H1 (cell line): Measurements from ENCODE around the gene TRABD2B. TPM values are rescaled to one million over a fixed set of nuclear protein-coding genes. Genes with fewer than 3 reads are reported as not detected.

Experiments used
- CTCF ChIA-PET: fragments of 300-600 bp; sonication (Branson Sonifier 250); formaldehyde crosslinking; loops from one replicate; lab custom pipeline; 2021; ENCODE audit not compliant: partially characterized antibody; lab: Charles Lee
- POLR2A ChIA-PET: fragments of 300-600 bp; sonication (Branson Sonifier 250); formaldehyde crosslinking; loops from one replicate; lab custom pipeline; 2021; ENCODE audit warnings: inconsistent platforms; ENCODE audit not compliant: partially characterized antibody; lab: Charles Lee
- DNase-seq, 2 experiments: peaks; one replicate each; pipeline versions ENCODE4 v3.0.0 to v3.0.0-alpha.2; 2010 to 2022; ENCODE audit warnings: low spot score in 2 of 2, low read depth in 1 of 2, mixed read lengths in 1 of 2
- FAIRE-seq: peaks from 2 replicates; lab custom pipeline; 2011; peaks lifted over from hg19 to GRCh38; lab: Jason Lieb, UNC
- H2AFZ ChIP-seq: 2 replicates; pipeline ENCODE4 v1.8.1; 2012; ENCODE audit warnings: low read length, inconsistent platforms
- H2AK5ac ChIP-seq: 2 replicates; pipeline ENCODE4 v1.6.1; 2013; ENCODE audit warnings: low read depth, low read length
- H2BK120ac ChIP-seq: replicated peaks from 2 replicates; pipeline ENCODE3; 2013; ENCODE audit warnings: low read depth, low read length, inconsistent platforms
- H2BK12ac ChIP-seq: 2 replicates; pipeline ENCODE4 v1.6.1; 2013; ENCODE audit warnings: low read depth, low read length
- H2BK15ac ChIP-seq: 2 replicates; pipeline ENCODE4 v1.6.1; 2013; ENCODE audit warnings: low read length
- H2BK20ac ChIP-seq: 2 replicates; pipeline ENCODE4 v1.6.1; 2013; ENCODE audit warnings: low read length
- H2BK5ac ChIP-seq: 2 replicates; pipeline ENCODE4 v1.6.1; 2013; ENCODE audit warnings: low read depth, low read length
- H3K14ac ChIP-seq: 2 replicates; pipeline ENCODE4 v1.6.1; 2013; ENCODE audit warnings: inconsistent platforms; ENCODE audit not compliant: insufficient read length
- H3K18ac ChIP-seq: 2 replicates; pipeline ENCODE4 v1.6.1; 2013; ENCODE audit warnings: low read length; ENCODE audit errors: extremely low read depth
- H3K23ac ChIP-seq: 2 replicates; pipeline ENCODE4 v1.6.1; 2013; ENCODE audit warnings: inconsistent platforms; ENCODE audit not compliant: insufficient read length
- H3K23me2 ChIP-seq: 2 replicates; pipeline ENCODE4 v1.6.1; 2013; ENCODE audit warnings: low read depth, low read length
- H3K27ac ChIP-seq: 2 replicates; pipeline ENCODE4 v1.6.1; 2011; ENCODE audit warnings: low read depth, low read length, inconsistent platforms
- H3K27me3 ChIP-seq, 4 experiments: replicated peaks in 1 of 4; 1 replicate in 1 of 4; 2 replicates in 3 of 4; pipeline versions ENCODE4 v1.6.1 to v1.8.1; 2011 to 2013; ENCODE audit warnings: low read length in 3 of 4, mild to moderate bottlenecking in 3 of 4, inconsistent platforms in 2 of 4, mixed read lengths in 2 of 4, moderate library complexity in 1 of 4; ENCODE audit not compliant: control insufficient read depth in 3 of 4, insufficient read depth in 3 of 4; ENCODE audit errors: extremely low read depth in 1 of 4
- H3K36me3 ChIP-seq, 4 experiments: 2 replicates each; pipeline versions ENCODE4 v1.6.1 to v1.8.1; 2011 to 2013; ENCODE audit warnings: mild to moderate bottlenecking in 4 of 4, low read length in 3 of 4, moderate library complexity in 2 of 4, control low read depth in 1 of 4, inconsistent platforms in 1 of 4; ENCODE audit not compliant: insufficient read depth in 4 of 4, control insufficient read depth in 2 of 4
- H3K4ac ChIP-seq: replicated peaks from 2 replicates; pipeline ENCODE3; 2013; ENCODE audit warnings: low read length, low read depth, mixed read lengths, inconsistent platforms; ENCODE audit not compliant: insufficient read length
- H3K4me1 ChIP-seq, 4 experiments: replicated peaks in 1 of 4; 1 replicate in 1 of 4; 2 replicates in 3 of 4; pipeline versions ENCODE4 v1.6.1 to v1.8.1; 2011 to 2013; ENCODE audit warnings: low read length in 3 of 4, inconsistent platforms in 2 of 4, mixed read lengths in 1 of 4; ENCODE audit not compliant: insufficient read depth in 4 of 4, control insufficient read depth in 3 of 4
- H3K4me2 ChIP-seq, 2 experiments: 2 replicates each; pipeline versions ENCODE4 v1.6.1 to v1.8.1; 2011 to 2013; ENCODE audit warnings: low read depth in 2 of 2, low read length in 2 of 2, control low read depth in 1 of 2, inconsistent platforms in 1 of 2, mild to moderate bottlenecking in 1 of 2; ENCODE audit not compliant: insufficient read depth in 1 of 2
- H3K4me3 ChIP-seq, 4 experiments: fragments of 200-600, 300-600 bp in 1 of 4; sonication (generic), shearing (Covaris generic), sonication (Bioruptor Twin) in 1 of 4; 2 replicates each; pipeline versions ENCODE4 v1.5.1 to v1.8.1; 2011 to 2016; ENCODE audit warnings: low read length in 4 of 4, low read depth in 3 of 4, control low read depth in 2 of 4, inconsistent platforms in 2 of 4, mild to moderate bottlenecking in 2 of 4, mixed read lengths in 1 of 4, moderate library complexity in 1 of 4; ENCODE audit not compliant: insufficient read depth in 2 of 4; ENCODE audit errors: extremely low read depth in 1 of 4
- H3K56ac ChIP-seq: replicated peaks from 2 replicates; pipeline ENCODE3; 2013; ENCODE audit warnings: low read depth, mild to moderate bottlenecking, mixed read lengths, low read length, inconsistent platforms; ENCODE audit not compliant: insufficient read length
- H3K79me1 ChIP-seq: 2 replicates; pipeline ENCODE4 v1.6.1; 2013; ENCODE audit warnings: low read depth, low read length, control low read depth
- H3K79me2 ChIP-seq, 2 experiments: 2 replicates each; pipeline versions ENCODE4 v1.6.1 to v1.8.1; 2012 to 2013; ENCODE audit warnings: low read length in 2 of 2, mild to moderate bottlenecking in 2 of 2, inconsistent platforms in 1 of 2; ENCODE audit not compliant: insufficient read depth in 2 of 2, control insufficient read depth in 1 of 2
- H3K9ac ChIP-seq, 4 experiments: replicated peaks in 1 of 4; 1 replicate in 1 of 4; 2 replicates in 3 of 4; pipeline versions ENCODE4 v1.6.1 to v1.8.1; 2011 to 2013; ENCODE audit warnings: low read depth in 3 of 4, low read length in 3 of 4, control low read depth in 2 of 4, mild to moderate bottlenecking in 2 of 4, moderate library complexity in 2 of 4, inconsistent platforms in 1 of 4; ENCODE audit errors: extremely low read depth in 1 of 4
- H3K9me3 ChIP-seq, 2 experiments: 2 replicates each; pipeline versions ENCODE4 v1.6.1 to v1.8.1; 2012 to 2013; ENCODE audit warnings: mild to moderate bottlenecking in 2 of 2, moderate library complexity in 2 of 2, control low read depth in 1 of 2, inconsistent platforms in 1 of 2, low read depth in 1 of 2, low read length in 1 of 2, mixed read lengths in 1 of 2; ENCODE audit not compliant: insufficient read depth in 2 of 2
- H4K20me1 ChIP-seq, 2 experiments: replicated peaks in 1 of 2; 2 replicates each; pipeline versions ENCODE3 to v1.8.1; 2011 to 2013; ENCODE audit warnings: inconsistent platforms in 2 of 2, low read length in 2 of 2, mild to moderate bottlenecking in 1 of 2; ENCODE audit not compliant: insufficient read depth in 2 of 2, control insufficient read depth in 1 of 2
- H4K5ac ChIP-seq: 2 replicates; pipeline ENCODE4 v1.6.1; 2013; ENCODE audit warnings: low read length, low read depth, mixed read lengths, inconsistent platforms; ENCODE audit not compliant: insufficient read length
- H4K8ac ChIP-seq: 2 replicates; pipeline ENCODE4 v1.8.0; 2013; ENCODE audit warnings: mild to moderate bottlenecking, moderate library complexity, low read length, inconsistent platforms; ENCODE audit not compliant: insufficient read depth; ENCODE audit errors: extremely low read depth
- H4K91ac ChIP-seq: replicated peaks from 2 replicates; pipeline ENCODE3; 2013; ENCODE audit warnings: low read length, mixed read lengths, inconsistent platforms; ENCODE audit not compliant: insufficient read length
- ASH2L ChIP-seq: fragments of 200-600, 300-600 bp; sonication (generic); IDR thresholded peaks from one replicate; pipeline ENCODE4 v1.7.1; 2017; ENCODE audit warnings: low read length
- NRF1 ChIP-seq: IDR thresholded peaks from 2 replicates; pipeline ENCODE4 v1.6.1; 2011; ENCODE audit warnings: mild to moderate bottlenecking, low read depth, low read length, improper control_type of control experiment
- SP4 ChIP-seq: IDR thresholded peaks from 2 replicates; pipeline ENCODE4 v1.6.1; 2012; ENCODE audit warnings: low read length, inconsistent platforms
- WGBS, 2 experiments: shearing (Covaris generic) in 1 of 2; methylation state at CpG; one replicate each; pipeline versions ENCODE4 v1.1.6 to v1.1.7; 2013 to 2015; ENCODE audit warnings: low lambda C conversion rate in 2 of 2, mixed read lengths in 2 of 2, inconsistent platforms in 1 of 2, low coverage in 1 of 2, missing lambda C conversion rate in 1 of 2; ENCODE audit not compliant: insufficient replicate concordance in 2 of 2, insufficient coverage in 1 of 2, insufficient read length in 1 of 2; ENCODE audit errors: extremely low coverage in 1 of 2, missing lambda C conversion rate in 1 of 2; 5-methylcytosine and 5-hydroxymethylcytosine counted together
- polyA plus RNA-seq, 7 experiments: library from polyadenylated mRNA; depleted of rRNA in 3 of 7; stranded (reverse) in 5 of 7; unstranded in 2 of 7; fragments of >200 nt in 5 of 7; fragments of 200-250 nt in 2 of 7; gene quantifications; 1 replicate in 5 of 7; 2 replicates in 1 of 7; 4 replicates in 1 of 7; pipeline versions ENCODE4 v1.2.1 to v1.2.3, GENCODE V29; 2011 to 2013; ENCODE audit warnings: missing spikeins in 2 of 7, mixed read lengths in 2 of 7
- total RNA-seq: library from RNA; stranded (reverse); fragmentation: NEBNext Ultra II Directional; extraction: Animal tissue kit (Norgen Biotek cat#: 25700); gene quantifications from 2 replicates; pipeline ENCODE4 v1.2.1, GENCODE V29; 2021

TRABD2B gene
- total and polyA plus RNA-seq, 2 of the 8 experiments (the other 6 are each of a cell fraction or from before 2014, with no cell fraction given) = 0.95 to 3.4 TPM

- H3K4me2 ChIP-seq = no peak overlapping the region
- no peak overlapping the region for H2BK12ac ChIP-seq
- H2BK120ac ChIP-seq = no peak overlapping the region
- H4K91ac ChIP-seq = no peak overlapping the region
- H3K27me3 ChIP-seq = no peaks in the 10 kb centered on the region; a peak in 1 of 7 replicates
- H4K20me1 ChIP-seq = peaks cover 0 to 3% of the 10 kb centered on the region in 2 experiments
- no peak overlapping the region for H3K9ac ChIP-seq
- no peak overlapping the region for H3K23ac ChIP-seq
- no peaks in the 10 kb centered on the region for H3K36me3 ChIP-seq
- no peaks in the 10 kb centered on the region for H3K23me2 ChIP-seq
- DNase-seq (no peak), FAIRE-seq (no peak)
- no peak overlapping the region for H3K18ac ChIP-seq
- no peak overlapping the region for H2AFZ ChIP-seq
- no peak overlapping the region for H4K8ac ChIP-seq
- H3K4ac ChIP-seq = no peak overlapping the region
- no peak overlapping the region for H3K4me3 ChIP-seq
- H2AK5ac ChIP-seq = no peak overlapping the region
- H3K56ac ChIP-seq = no peak overlapping the region
- no peak overlapping the region for H3K14ac ChIP-seq
- TF ChIP-seq SP4 (no peak), ASH2L (no peak), NRF1 (no peak)
- no peak overlapping the region for H4K5ac ChIP-seq
- WGBS, 2 experiments = 81% methylated on average over 6 of the region's 6 CpGs; no CpG with 5 or more reads in 1 of the 2 experiments
- ChIA-PET POLR2A (no interaction called here), CTCF (interaction anchor here (1.0 kb wide), 1 partner anchor 8 kb away, joined by 3 read pairs; no protein-coding TSS in a partner anchor)
- no peak overlapping the region for H2BK5ac ChIP-seq
- no peak overlapping the region for H3K27ac ChIP-seq
- H3K79me2 ChIP-seq = no peaks in the 10 kb centered on the region
- H2BK15ac ChIP-seq = no peak overlapping the region
- no peaks in the 10 kb centered on the region for H3K79me1 ChIP-seq
- no peak overlapping the region for H2BK20ac ChIP-seq
- no peaks in the 10 kb centered on the region; a peak in 1 of 7 replicates for H3K4me1 ChIP-seq
- no peaks in the 10 kb centered on the region for H3K9me3 ChIP-seq
These were observed 122.1 kb downstream of the TRABD2B start for GRCh38 chr1:47875036-47875435.
